H1 (cell line): ENCODE measurements around the gene FBN3. TPM values are rescaled to one million over a fixed set of nuclear protein-coding genes. Genes with fewer than 3 reads are reported as not detected.

ENCODE experiments used
- EGR1 ChIP-seq: IDR thresholded peaks from 2 replicates; pipeline ENCODE4 v1.6.1; 2011; ENCODE audit warnings: low read depth, low read length, borderline replicate concordance
- HDAC6 ChIP-seq: IDR thresholded peaks from one replicate; pipeline ENCODE4 v1.7.1; 2012; ENCODE audit warnings: low read depth, mild to moderate bottlenecking, inconsistent platforms, low read length, moderate library complexity
- JUN ChIP-seq: IDR thresholded peaks from 2 replicates; pipeline ENCODE4 v1.6.1; 2011; ENCODE audit warnings: low read depth, mild to moderate bottlenecking, improper control_type of control experiment, low read length
- KDM5A ChIP-seq: fragments of 200-600 bp; IDR thresholded peaks from 2 replicates; pipeline ENCODE4 v1.7.1; 2012; ENCODE audit warnings: mild to moderate bottlenecking, low read length, inconsistent platforms, mixed read lengths
- NANOG ChIP-seq: IDR thresholded peaks from 2 replicates; pipeline ENCODE4 v1.6.1; 2011; ENCODE audit warnings: low read length, low read depth, mild to moderate bottlenecking, inconsistent platforms; ENCODE audit not compliant: insufficient read depth, poor library complexity, severe bottlenecking
- RBBP5 ChIP-seq: IDR thresholded peaks from 2 replicates; pipeline ENCODE4 v1.7.1; 2012; ENCODE audit warnings: low read depth, mild to moderate bottlenecking, inconsistent platforms, low read length, moderate library complexity, borderline replicate concordance
- RXRA ChIP-seq: IDR thresholded peaks from 2 replicates; pipeline ENCODE4 v1.6.1; 2011; ENCODE audit warnings: low read depth, mild to moderate bottlenecking, low read length, moderate library complexity; ENCODE audit not compliant: insufficient read depth
- polyA plus RNA-seq, 7 experiments: library from polyadenylated mRNA; depleted of rRNA in 3 of 7; stranded (reverse) in 5 of 7; unstranded in 2 of 7; fragments of >200 nt in 5 of 7; fragments of 200-250 nt in 2 of 7; gene quantifications; 1 replicate in 5 of 7; 2 replicates in 1 of 7; 4 replicates in 1 of 7; pipeline versions ENCODE4 v1.2.1 to v1.2.3, GENCODE V29; 2011 to 2013; ENCODE audit warnings: missing spikeins in 2 of 7, mixed read lengths in 2 of 7
- total RNA-seq: library from RNA; stranded (reverse); fragmentation: NEBNext Ultra II Directional; extraction: Animal tissue kit (Norgen Biotek cat#: 25700); gene quantifications from 2 replicates; pipeline ENCODE4 v1.2.1, GENCODE V29; 2021

Gene FBN3
- total and polyA plus RNA-seq, 2 of the 8 experiments (the other 6 are each of a cell fraction or from before 2014, with no cell fraction given), result 37.1 to 38.7 TPM

DNA sequence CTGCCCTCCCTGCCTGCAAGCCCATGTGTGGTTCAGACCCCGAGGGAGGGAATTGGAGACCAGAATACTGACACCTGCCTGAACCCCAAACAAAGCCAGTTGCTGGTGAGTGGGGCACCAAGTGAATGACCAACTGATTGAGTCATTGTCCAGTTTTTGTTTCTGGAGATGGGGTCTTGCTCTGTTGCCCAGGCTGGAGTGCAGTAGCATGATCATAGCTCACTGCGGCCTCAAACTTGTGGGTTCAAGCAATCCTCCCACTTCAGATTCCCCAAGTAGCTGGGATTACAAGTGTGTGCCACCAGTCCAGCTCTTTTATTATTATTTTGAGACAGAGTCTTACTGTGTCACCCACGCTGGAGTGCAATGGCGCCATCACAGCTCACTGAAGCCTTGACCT, 92.9 kb downstream of the FBN3 start (continued):
- TF ChIP-seq EGR1 (no peak), KDM5A (no peak), RXRA (no peak), HDAC6 (no peak), NANOG (no peak), JUN (no peak), RBBP5 (no peak)
